DOHH2 (cell line): ENCODE measurements around the gene FN1.

Experiments
- H3F3A ChIP-seq: fragments of 200-600 bp; sonication (generic), shearing (Covaris generic); 2 replicates; pipeline ENCODE4 v1.6.0; 2016; ENCODE audit warnings: antibody characterized with exemption, mild to moderate bottlenecking; ENCODE audit not compliant: control insufficient read depth, insufficient read depth
- H3K27ac ChIP-seq: fragments of 200-600 bp; sonication (generic); 2 replicates; pipeline ENCODE4 v1.5.1; 2014; ENCODE audit warnings: low read depth, mild to moderate bottlenecking, low read length, moderate library complexity
- H3K27me3 ChIP-seq: fragments of 200-600 bp; sonication (generic); 2 replicates; pipeline ENCODE4 v1.6.1; 2014; ENCODE audit warnings: mild to moderate bottlenecking, low read length, mixed read lengths; ENCODE audit not compliant: control insufficient read depth
- H3K36me3 ChIP-seq: fragments of 200-600 bp; sonication (generic); 2 replicates; pipeline ENCODE4 v1.6.1; 2014; ENCODE audit warnings: mild to moderate bottlenecking, low read length, moderate library complexity, mixed read lengths; ENCODE audit not compliant: control insufficient read depth
- H3K4me1 ChIP-seq: fragments of 200-600 bp; sonication (generic); 2 replicates; pipeline ENCODE4 v1.6.1; 2014; ENCODE audit warnings: mild to moderate bottlenecking, low read length, mixed read lengths; ENCODE audit not compliant: control insufficient read depth
- H3K4me2 ChIP-seq: fragments of 200-600 bp; sonication (generic); 2 replicates; pipeline ENCODE4 v1.6.0; 2014; ENCODE audit warnings: mild to moderate bottlenecking, low read length, moderate library complexity
- H3K4me3 ChIP-seq: fragments of 200-600 bp; sonication (generic); 2 replicates; pipeline ENCODE4 v1.5.1; 2014; ENCODE audit warnings: mild to moderate bottlenecking, low read length, mixed read lengths
- H3K79me2 ChIP-seq: fragments of 200-600 bp; sonication (generic); 2 replicates; pipeline ENCODE4 v1.6.1; 2014; ENCODE audit warnings: mild to moderate bottlenecking, low read length, mixed read lengths; ENCODE audit not compliant: control insufficient read depth
- H3K9me2 ChIP-seq: fragments of 200-600 bp; sonication (generic); replicated peaks from 2 replicates; pipeline ENCODE4 v1.6.1; 2014; ENCODE audit warnings: mild to moderate bottlenecking, low read length, mixed read lengths; ENCODE audit not compliant: control insufficient read depth
- H3K9me3 ChIP-seq: fragments of 200-600 bp; sonication (generic); 2 replicates; pipeline ENCODE4 v1.6.1; 2014; ENCODE audit warnings: antibody characterized with exemption, low read length, mixed read lengths; ENCODE audit not compliant: control insufficient read depth, insufficient read depth
- H4K20me1 ChIP-seq: fragments of 200-600 bp; sonication (generic); 2 replicates; pipeline ENCODE4 v1.6.0; 2014; ENCODE audit warnings: low read depth, mild to moderate bottlenecking, antibody characterized with exemption, low read length, moderate library complexity; ENCODE audit not compliant: control insufficient read depth, insufficient read depth
- EZH2phosphoT487 ChIP-seq: fragments of 200-600 bp; sonication (generic); IDR thresholded peaks from 2 replicates; pipeline ENCODE4 v1.6.1; 2017; ENCODE audit warnings: borderline replicate concordance, mild to moderate bottlenecking, antibody characterized with exemption, low read length, moderate library complexity, mixed read lengths
- TF ChIP-seq, protein P1 (sequence below): fragments of 200-600 bp; sonication (generic); IDR thresholded peaks from one replicate; pipeline ENCODE4 v1.5.1; 2014; ENCODE audit warnings: antibody characterized with exemption, mild to moderate bottlenecking, low read depth, low read length; ENCODE audit not compliant: poor library complexity, severe bottlenecking

The FN1 gene

DNA sequence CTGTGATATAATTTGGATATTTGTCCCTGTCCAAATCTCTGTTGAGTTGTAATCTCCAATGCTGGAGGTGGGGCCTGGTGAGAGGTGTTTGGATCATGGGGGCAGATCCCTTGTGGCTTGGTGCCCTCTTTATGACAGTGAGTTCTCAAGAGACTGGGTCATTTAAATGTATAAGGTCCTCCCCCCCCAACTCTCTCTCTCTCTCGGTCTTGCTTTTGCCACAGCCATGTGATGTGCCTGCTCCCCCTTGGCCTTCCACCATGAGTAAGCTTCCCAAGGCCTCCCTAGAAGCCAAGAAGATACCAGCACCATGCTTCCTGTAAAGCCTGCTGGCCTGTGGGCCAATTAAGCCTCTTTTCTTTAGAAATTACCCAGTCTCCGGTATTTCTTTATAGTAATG, 58.6 kb downstream of the FN1 start:
- no peaks in the 10 kb centered on the region for H3F3A ChIP-seq
- H3K79me2 ChIP-seq, result no peaks in the 10 kb centered on the region
- H3K9me3 ChIP-seq, result no peaks in the 10 kb centered on the region
- TF ChIP-seq EZH2phosphoT487, result no peak
- TF ChIP-seq, protein P1, sequence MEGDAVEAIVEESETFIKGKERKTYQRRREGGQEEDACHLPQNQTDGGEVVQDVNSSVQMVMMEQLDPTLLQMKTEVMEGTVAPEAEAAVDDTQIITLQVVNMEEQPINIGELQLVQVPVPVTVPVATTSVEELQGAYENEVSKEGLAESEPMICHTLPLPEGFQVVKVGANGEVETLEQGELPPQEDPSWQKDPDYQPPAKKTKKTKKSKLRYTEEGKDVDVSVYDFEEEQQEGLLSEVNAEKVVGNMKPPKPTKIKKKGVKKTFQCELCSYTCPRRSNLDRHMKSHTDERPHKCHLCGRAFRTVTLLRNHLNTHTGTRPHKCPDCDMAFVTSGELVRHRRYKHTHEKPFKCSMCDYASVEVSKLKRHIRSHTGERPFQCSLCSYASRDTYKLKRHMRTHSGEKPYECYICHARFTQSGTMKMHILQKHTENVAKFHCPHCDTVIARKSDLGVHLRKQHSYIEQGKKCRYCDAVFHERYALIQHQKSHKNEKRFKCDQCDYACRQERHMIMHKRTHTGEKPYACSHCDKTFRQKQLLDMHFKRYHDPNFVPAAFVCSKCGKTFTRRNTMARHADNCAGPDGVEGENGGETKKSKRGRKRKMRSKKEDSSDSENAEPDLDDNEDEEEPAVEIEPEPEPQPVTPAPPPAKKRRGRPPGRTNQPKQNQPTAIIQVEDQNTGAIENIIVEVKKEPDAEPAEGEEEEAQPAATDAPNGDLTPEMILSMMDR, result no peak
- H3K36me3 ChIP-seq, result no peaks in the 10 kb centered on the region
- H3K4me1 ChIP-seq, result no peaks in the 10 kb centered on the region
- no peaks in the 10 kb centered on the region for H4K20me1 ChIP-seq
- no peaks in the 10 kb centered on the region for H3K27me3 ChIP-seq
- no peak overlapping the region for H3K4me2 ChIP-seq
- H3K4me3 ChIP-seq, result no peak overlapping the region
- H3K9me2 ChIP-seq, result no peaks in the 10 kb centered on the region
- no peak overlapping the region for H3K27ac ChIP-seq

DNA sequence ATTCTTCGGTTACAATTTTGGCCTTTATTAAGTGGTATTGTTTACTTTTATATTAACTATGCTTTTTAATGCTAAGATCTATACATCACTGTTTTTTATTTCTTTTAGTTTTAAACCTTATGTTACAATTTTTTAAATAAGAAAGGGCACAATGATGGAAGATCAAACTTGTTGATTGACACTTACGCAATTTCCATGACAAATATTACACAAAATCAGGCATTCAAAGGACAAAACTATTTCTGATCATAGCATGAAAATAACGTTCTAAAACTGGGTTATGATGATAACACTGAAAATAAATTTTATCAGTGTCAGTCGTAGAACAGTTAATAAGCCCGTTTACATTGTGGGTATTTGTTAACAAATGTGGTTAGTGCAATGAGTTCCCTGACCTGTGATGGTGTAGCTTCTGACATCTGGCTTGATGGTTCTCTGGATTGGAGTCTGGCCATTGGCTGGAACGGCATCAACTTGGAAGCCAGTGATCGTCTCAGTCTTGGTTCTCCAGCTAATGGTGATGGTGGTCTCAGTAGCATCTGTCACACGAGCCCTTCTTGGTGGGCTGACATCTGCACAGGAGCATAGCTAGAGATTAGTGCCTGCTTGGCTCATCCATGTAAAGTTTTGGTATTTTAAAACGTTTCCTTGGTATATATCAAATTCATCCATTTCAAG, 59.6 kb downstream of the FN1 start:
- Histone ChIP-seq H3K27me3 (no peaks in the 10 kb centered on the region), H3F3A (no peaks in the 10 kb centered on the region), H4K20me1 (no peaks in the 10 kb centered on the region), H3K4me1 (no peaks in the 10 kb centered on the region), H3K79me2 (no peaks in the 10 kb centered on the region), H3K4me3 (no peak overlapping the region), H3K9me2 (no peaks in the 10 kb centered on the region), H3K27ac (no peak overlapping the region), H3K36me3 (no peaks in the 10 kb centered on the region), H3K4me2 (no peak overlapping the region), H3K9me3 (no peaks in the 10 kb centered on the region)
- TF ChIP-seq EZH2phosphoT487, result no peak
- TF ChIP-seq, protein P1, result no peak

DNA sequence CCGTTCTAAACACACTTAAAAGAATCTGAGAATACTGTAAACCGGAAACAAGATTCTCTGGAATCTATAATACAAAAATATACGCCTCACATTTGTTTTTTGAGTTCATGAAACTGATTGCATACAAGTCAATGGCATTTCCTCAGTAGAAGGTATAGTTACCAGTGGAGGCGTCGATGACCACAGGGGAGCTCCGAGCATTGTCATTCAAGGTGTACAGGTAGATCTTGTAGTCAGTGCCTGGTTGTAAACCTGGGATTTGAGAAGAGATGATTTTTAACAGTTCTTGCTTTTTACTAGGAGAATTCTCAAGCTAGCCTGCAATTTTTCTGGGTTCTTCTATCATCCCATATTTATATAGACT, 60.4 kb downstream of the FN1 start:
- Histone ChIP-seq H3K36me3 (no peaks in the 10 kb centered on the region), H3K27me3 (no peaks in the 10 kb centered on the region), H3K27ac (no peak overlapping the region), H3F3A (no peaks in the 10 kb centered on the region), H3K79me2 (no peaks in the 10 kb centered on the region), H3K9me3 (no peaks in the 10 kb centered on the region), H3K9me2 (no peaks in the 10 kb centered on the region), H3K4me2 (no peak overlapping the region), H3K4me1 (no peaks in the 10 kb centered on the region), H3K4me3 (no peak overlapping the region), H4K20me1 (no peaks in the 10 kb centered on the region)
- TF ChIP-seq, protein P1, result no peak
- TF ChIP-seq EZH2phosphoT487, result no peak
